Hepatic stellate cell (primary cell): ENCODE data around the gene ATP4A.

ENCODE experiments used
- DNase-seq: peaks from one replicate; pipeline ENCODE4 v3.0.0; 2011; ENCODE audit warnings: low spot score

ATP4A gene

DNA sequence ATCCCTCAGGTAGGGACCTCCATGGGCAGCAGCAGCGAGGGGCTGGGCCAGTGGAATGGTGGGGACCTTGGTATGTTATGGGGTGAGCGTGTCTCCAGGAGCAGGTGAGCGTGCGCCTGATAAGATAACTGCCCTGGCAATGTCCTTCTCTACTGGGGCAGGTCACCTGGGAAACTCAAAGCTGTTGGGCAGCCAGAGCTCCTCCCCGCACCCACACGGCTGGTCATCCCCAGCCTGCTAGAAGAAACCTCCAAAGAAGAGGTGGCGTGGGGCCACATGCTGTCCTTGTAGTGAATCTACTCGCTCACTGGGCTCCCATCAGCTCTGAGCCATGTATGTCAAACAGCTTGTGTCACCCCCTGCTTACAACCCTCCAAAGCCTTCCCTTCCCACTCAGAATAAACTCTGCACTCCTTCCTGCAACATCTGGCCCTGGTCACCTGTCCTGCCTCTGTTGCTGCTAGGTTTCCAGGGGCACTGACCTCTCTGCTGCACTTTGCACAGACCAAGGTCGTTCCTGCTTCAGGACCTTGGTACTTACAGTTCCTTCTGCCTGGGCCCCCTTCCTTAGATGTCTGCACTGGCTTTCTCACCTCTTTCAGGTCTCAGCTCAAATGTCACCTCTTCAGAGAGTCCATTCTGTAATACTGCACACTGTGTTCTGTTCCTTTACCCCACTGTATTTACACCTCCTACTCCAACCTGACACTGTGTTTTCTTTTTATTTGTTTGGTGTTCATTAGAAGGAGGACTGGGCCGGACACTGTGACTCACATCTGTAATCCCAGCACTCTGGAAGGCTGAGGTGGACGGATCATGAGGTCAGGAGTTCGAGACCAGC is 1.8 kb upstream of the ATP4A start:
- DNase-seq, result no peak

DNA sequence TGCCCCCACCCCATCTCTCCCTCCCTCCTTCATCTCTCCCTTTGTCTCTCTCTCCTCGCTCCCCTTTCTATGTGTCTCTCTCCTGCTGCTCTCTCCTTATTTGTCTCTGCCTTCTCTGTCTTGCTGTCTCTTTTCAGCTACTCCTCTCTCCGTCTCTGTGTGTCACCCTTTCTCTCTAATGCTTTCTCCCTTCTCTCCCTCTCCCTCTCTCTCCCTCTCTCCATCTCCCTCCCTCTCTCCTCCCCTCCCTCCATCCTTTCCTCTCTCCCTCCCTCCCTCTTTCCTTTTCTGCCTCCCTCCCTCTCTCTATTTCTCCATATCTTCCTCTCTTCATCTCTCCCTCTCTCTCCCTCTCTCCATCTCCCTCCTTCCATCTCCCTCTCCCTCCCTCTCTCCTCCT is 682 bp downstream of the ATP4A start:
- no peak for DNase-seq

DNA sequence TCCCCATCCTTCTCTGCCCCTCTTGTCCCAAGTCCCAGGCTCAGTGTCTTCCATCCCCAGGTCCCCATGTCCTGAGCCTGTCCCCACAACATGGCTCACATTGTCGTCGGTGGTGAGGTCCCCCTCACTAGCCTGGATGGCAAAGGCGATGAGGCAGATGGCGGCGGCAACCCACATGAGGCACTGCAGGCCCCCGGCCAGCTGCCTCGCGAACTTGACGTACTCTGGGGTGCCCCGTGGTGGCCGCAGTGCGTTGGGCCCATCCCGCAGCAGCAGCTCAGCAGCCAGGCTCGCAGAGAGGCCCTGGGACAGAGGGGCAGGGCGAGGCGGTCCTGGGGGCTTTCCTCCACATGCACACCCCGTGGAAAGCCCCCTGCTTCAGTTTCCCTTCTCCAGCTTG is 1.1 kb downstream of the ATP4A start:
- no peak for DNase-seq

DNA sequence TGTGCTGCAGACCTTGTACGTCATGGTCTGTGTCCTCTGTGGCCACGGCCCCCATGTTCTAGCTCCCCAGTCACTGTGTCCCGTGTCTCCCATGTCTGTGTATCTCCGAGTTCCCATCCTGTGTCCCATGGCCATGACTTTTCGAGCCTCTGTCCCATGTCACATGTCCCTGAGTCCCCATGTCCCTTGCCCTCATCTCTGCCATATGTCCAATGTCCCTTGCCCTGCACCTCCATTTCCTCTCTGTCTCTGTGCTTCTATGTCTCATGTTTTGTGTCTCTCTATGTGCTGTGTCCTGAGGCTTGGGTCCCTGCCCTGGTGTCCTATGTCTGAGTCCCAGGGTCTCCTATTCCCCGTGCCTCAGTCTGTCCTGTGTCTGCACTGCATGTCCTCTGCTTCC is 2.0 kb downstream of the ATP4A start:
- DNase-seq, result no peak

DNA sequence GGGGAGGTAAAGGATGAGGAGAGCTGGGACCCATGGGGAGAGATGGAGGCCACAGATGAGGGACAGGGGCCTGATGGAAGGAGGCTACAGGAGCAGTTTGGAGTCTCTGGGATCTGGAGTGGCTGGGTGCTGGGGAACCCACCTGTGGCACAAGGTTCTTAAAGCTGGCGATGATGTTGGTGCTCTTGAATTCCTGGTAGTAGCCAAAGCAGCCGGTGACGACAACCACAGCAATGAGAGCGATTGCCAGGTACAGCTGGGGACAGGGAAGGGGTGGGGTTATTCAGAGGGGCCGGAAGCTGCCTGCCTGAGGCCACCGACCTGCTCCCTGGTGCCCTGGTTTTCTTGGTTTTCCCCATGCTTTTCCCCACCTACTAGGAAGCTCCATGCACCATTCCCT is 2.8 kb downstream of the ATP4A start:
- no peak for DNase-seq

DNA sequence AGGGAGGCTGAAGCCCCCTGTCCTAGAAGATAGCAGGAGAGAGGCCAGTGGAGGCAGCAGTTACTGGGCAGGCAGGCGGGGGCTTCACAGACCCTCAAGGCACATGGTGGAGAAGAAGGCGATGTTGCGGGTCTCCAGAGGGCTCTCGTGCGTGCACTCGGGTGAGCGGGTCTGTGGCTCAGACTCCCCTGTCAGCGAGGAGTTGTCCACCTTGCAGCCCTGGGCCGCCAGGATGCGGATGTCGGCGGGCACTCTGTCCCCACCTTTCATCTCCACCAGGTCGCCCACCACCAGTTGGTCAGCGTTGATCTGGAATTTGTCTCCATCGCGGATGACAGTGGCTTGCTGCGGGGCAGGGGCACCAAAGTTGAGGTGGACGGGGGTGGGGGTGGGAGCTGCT is 3.2 kb downstream of the ATP4A start:
- no peak for DNase-seq

DNA sequence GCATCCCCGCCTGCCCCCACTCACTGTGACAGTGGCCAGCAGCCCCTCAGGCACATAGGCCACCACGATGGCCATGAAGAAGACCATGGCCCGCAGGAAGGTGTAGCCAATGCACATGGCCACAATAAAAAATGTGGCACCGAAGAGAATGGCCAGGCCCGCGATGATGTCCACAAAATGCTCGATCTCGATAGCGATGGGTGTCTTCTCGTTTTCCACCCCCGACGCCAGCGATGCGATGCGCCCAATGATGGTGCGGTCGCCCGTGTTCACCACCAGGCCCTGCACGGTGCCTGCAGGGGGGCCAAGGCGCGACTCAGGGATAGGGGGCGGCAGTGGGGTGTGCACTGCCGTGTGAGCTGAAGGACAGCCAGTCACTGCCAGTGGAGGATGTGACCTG is 3.7 kb downstream of the ATP4A start:
- no peak for DNase-seq

DNA sequence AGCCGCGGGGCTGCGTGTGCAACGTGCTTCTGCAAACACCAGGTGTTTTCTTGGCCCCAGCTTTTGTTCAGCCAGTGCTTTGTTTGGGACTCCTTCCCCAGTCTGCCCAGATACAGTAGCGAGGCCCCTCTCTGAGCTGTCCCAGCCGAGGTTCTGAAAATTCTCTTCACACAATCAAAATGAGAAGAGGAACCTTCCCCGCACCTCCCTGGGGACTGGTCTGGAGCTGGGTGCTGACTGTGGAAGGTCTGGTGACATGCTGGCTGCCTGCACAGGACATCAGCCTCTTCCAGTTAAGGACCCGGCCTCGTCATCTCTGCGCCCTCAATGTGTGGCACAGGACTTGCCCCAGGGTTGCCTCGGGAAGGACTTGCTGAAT is 4.2 kb downstream of the ATP4A start:
- no peak for DNase-seq

DNA sequence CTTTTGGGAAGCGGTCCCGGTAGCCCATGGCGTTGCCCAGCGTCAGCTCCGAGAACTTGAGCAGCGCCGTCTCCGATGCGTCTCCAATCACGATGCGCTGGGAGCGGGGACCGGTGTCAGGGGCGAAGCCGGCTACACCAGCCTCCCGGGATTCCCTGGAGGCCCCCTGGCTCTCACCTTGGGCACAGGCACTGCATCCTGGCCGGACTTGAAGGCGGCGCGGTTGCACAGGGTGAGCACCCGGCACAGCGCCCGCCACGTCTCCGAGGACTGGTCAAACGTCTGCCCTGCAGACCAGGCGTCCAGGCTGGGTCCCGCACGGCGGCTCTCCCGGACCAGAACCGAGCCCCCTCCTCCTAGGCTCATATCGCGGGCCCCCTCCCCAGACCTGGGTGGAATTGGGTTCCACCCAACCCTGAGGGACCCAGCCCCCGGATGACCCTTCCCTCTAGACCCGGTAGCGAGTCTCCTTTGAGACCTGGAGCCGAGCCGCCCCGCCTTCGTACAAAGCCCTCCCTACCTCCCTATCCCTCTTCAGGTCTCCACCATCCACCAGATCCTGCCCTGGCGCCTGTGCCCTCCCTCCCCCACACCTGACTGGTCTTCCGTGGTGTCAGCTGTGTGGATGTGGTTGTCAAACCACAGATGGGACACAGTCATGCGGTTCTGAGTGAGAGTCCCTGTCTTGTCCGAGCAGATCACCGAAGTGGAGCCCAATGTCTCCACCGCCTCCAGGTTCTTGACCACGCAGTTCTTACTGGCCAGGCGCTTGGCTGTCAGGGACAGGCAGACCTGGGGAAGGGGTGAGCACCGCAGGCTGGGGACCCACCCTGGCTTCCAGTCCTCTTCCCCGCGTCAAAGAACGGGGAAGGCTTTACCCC is 4.8 kb downstream of the ATP4A start:
- DNase-seq, result no peak

DNA sequence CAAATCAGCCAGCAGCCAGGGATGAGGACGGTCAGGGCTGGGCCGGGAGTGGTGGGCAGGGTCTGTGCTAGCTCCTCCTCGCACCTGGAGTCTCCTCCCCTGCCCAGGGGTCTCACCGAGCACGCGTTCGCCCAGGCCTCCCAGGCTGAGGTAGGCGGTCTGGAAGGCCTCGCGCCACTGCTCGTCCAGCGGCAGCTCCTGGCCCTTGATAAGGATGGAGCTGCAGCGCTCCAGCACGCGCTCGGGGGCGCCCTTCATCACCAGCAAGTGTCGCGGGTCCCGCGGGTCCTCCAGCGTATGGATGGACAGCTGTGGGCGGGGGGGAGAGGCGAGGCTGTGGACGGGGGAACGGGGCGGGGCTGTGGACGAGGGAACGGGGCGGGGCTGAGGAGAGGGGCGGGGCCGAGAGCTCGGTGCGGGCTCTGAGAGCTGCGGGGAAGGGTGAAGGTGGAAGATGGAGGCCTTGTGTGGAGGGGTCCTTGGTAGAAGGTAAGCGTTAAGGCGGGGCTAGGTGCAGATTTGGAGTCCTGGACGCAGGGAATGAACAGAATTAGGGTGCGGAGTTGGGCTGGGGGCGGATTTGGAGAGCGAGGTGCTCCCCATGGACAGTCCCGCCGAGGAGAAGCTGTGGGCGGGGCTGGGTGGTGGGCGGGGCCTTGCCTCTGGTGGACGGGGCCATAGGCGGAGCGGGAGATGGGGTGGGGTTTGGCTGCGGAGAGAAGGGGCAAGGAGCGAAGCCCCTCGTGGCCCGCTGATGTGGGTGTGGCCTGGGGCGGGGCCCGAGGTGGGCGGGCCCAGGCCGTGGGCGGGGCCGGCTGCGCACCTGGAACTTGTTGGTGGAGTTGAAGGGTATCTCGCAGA is 5.7 kb downstream of the ATP4A start:
- DNase-seq, result no peak

DNA sequence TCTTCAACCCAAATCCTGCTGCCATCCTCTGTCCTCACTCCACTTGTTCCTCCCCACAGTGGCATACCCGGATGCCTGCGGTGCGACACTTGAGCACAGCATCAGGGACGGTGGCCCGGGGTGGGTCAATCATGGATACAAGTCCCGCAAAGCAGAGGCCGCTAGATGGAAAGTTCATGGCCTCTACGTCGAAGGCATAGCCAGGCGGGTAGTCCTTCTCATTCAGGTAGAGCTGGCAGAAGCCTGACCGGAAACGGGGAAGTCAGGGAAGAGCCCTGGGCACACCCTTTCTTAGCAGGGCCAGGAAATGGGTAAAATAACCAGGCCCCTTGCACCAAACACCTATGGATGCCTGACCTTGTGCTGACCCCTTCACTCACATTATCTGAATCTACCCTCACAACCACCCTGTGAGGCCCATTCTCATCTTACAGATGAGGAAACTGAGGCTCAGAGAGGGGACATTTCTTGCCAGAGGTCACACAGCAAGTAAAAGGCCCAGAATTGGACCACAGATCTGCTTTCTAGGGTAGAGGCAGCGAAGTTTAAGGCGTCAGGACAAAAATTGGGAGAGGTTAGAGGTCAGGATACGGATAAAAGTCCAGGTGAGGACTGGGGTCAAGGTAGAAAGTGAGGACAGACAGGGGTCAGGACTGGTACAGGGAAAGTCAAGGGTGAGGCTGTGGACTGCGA is 6.5 kb downstream of the ATP4A start:
- no peak for DNase-seq

DNA sequence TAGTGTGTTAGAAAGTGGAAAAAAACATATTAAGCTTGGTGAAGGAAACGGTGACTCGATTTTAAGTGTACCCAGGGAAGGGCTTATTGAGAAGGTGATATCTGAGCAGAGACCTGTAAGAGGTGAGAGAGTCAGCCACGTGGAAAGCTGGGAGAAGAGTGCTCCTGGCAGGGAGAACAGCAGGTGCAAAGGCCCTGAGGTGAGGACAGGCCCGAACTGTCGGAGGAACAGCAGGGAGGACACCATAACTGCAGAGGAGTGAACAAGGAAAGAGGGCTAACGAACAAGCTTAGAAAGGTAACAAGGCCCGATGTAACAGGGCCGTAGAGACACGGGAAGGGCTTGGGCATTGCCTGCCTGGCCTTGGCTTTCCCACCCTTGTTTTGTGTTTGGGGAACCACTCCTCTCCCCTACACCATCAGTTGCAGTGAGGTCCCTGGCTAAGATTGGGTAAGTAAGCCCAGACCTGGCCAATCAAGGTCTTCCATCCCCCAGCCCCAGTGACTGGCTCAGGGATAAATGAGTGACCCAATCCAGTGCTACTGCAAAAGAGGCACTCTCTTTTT is 7.3 kb downstream of the ATP4A start:
- DNase-seq, result no peak

DNA sequence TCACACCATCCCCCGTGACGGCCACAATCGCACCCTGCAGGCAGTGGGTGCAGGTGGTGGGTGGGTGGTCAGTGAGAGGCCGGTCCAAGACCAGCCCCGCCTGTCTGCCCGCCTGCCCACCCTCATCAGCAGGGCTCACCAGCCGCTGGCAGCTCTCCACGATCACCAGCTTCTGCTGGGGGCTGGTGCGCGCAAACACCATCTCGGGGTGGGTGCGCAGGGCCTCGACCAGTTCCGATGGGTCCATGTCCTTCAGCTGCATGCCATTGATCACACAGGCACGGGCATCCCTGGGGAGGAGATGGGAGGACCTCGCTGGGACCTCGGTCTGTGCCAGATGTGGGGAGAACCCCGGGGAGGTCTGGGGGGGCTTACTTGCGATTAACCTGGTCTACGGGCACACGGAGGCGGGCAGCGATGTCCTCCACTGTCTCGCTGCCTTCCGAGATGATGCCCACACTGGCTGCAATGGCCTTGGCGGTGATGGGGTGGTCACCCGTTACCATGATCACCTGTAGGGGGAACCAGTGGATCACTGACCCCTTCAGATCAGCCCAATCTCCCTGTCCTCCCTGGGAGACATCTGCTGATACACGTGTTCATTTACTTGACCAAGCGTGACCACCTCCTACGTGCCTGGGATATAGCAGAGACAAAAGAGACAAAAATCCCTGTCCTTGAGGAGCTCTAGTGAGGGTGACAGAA is 8.0 kb downstream of the ATP4A start:
- DNase-seq, result no peak

DNA sequence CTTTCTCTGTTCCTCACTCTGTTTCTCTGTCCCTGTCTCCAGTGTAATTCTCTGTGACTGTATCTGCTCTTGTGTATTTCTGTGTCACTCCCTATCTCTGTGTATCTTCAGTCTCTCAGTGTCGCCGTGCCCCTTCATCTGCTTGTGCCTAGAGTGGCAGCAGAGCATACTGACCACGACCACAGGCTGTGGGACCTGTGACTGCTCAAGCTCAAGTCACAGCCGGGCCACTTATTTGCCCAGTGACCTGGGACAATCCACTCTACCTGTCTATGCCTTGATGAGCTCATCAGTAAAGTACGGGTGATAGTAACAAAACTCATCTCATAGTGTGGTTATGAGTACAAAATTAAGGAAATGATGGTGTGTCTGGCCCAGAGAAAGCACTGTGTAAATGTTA is 9.4 kb downstream of the ATP4A start:
- no peak for DNase-seq

DNA sequence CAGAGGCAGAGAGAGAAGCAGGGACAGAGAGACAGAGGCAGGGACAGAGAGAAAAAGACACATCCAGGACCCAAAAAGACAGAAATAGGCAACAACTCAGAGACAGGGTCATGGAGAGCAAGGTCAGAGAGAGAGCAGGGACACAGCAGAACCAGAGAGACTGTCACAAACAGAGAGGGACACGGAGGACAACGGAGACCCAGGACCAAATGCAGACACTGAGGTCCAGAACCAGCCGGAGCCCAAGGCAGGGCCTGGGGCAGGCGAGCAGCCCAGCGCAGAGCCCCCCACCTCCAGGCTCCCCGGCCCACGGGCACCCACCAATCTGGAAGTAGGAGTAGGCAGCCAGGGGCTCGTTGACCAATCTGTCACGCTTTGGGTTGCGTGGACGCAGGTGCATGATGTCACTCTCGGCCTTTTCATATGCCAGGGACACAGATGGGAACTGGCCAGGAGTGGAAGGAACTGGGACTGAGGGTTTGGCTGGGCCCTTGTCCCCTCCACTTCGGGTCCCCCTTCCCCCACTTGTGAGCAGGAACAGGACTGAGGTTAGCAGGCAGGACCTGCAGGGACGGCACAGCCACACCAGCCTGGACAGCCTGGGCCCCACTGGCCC is 10.0 kb downstream of the ATP4A start:
- no peak for DNase-seq

DNA sequence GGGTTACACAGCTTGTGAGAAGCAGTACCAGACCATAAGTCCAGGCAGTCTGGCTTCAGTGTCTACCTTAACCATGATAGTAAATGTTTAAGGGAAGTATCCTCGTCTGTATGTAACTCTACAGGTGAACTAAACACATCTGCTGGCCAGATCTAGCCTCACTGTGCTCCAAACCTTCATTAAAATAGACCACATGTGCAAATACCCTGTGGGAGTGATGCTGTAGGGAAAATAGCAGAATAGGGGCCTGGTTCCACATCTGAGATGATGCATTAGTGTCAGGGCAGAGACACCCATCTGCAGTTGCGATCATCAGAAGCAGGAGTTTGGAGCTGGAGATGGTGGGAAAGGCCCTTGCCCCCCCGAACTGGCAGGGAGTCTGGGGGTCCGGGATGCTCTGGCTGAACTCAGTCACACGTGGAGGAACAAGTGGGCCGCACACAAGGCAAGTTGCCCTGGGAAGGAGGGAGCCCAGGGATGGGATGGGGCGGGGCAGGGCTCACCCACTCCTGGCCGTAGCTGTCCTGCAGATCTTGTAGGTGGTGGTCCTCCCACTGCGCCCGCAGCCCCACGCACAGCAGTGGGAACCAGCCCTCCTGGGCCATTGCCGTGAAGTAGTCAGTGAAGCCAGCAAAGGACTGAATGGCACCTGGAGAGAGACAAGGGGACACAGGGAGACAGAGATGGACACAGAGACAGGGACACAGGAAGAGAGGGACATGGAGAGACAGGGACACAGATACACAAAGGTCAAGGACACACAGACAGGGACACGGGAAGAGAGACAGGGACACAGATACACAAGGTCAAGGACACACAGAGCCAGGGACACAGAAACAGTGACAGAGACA is 10.7 kb downstream of the ATP4A start:
- no peak for DNase-seq

DNA sequence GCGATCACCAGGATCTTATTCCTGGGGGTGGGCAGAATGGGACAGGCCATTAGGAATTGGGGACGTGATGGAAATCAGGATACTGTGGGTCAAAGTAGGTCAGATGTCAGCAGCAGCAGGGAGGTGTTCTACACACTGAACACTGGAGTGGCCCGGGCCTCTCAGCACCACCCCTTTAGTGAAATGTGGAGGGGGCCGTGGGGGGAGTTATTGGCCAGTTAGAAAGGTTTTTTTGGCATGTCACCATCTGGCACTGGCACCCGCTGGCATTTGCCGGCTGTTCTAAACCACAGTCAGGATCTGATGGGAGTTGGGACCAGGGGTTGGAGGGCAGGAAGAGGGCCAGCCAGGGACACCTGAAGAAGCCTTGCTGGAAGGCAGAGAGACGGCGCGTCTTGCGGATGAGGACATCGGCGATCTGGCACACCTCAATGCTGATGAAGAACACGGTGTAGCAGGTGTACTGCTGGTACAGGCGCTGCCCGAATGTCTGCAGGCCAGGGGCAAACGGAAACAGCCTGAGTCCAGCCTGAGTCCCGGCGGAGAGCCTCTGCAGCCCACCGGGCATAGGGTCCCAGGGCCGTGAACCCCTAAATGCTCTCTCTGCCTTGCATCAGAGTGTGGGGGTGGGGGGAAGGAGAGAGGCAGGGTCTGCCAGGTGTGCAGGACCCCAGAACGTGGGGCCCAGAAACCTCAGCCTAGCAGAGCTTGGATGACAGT is 12.2 kb downstream of the ATP4A start:
- no peak for DNase-seq

DNA sequence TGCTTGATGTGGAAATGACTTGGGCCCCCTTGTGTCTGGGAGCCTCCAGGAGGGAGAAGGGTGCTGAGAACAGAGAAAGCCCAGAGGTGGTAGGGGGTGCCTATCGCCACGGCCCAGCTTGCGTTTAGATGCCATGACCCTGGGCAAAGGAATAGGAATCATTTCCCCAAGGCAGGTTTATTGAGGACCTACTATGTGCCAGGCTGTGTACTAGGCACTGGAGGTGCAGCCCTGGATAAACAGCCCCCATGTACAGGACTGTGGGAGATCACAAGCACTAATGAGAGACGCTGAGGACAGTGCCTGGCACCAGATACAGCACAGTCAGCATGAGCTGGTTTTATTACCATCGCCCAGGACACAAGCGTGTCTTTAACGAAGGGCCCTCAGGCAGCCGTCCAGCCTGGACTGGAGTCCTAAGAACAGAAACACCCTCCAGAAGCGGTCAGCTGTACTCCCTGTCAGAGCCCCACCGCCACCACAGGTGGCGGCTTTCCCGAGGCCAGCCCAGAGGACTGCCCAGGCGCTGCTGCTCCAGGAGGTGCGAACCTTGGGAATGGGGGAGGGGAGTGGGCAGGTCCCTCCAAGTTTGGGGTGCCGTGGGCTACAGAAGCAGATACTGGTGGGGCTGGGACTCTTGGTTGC is 13.5 kb downstream of the ATP4A start:
- no peak for DNase-seq
